Measurements from ENCODE around the gene MAPK14. TPM values are rescaled to one million over a fixed set of nuclear protein-coding genes. Genes with fewer than 3 reads are reported as not detected.

Gene MAPK14
- total RNA-seq, 1 donor from 2014 or later, result 73.2 TPM

GRCh38 chr6:36089048-36089447 lies 61.4 kb downstream of the MAPK14 start:
- H3K27ac Mint-ChIP-seq (ENCODE audit: unreplicated experiment), result no peak overlapping the region
- TF ChIP-seq CTCF (IDR thresholded peaks at IDR 0.05; ENCODE audit: unreplicated experiment), result no peak
- no peak for DNase-seq (ENCODE audit: low spot score)
- no peak overlapping the region for H3K4me3 Mint-ChIP-seq (ENCODE audit: unreplicated experiment)
- no peaks in the 10 kb centered on the region for H3K9me3 Mint-ChIP-seq (ENCODE audit: unreplicated experiment)
- H3K36me3 Mint-ChIP-seq (ENCODE audit: low read depth, unreplicated experiment), result peaks cover 40% of the 10 kb centered on the region
- H3K27me3 Mint-ChIP-seq (ENCODE audit: unreplicated experiment), result peaks cover 3% of the 10 kb centered on the region
- H3K4me1 Mint-ChIP-seq (ENCODE audit: unreplicated experiment), result no peaks in the 10 kb centered on the region

- Mint-ChIP-seq H3K4me1 (ENCODE audit: unreplicated experiment) (peaks cover 5% of the 10 kb centered on the region), H3K4me3 (ENCODE audit: unreplicated experiment) (no peak overlapping the region), H3K9me3 (ENCODE audit: unreplicated experiment) (no peaks in the 10 kb centered on the region), H3K27ac (ENCODE audit: unreplicated experiment) (no peak overlapping the region), H3K36me3 (ENCODE audit: low read depth, unreplicated experiment) (peaks cover 19% of the 10 kb centered on the region), H3K27me3 (ENCODE audit: unreplicated experiment) (no peaks in the 10 kb centered on the region)
- no peak for TF ChIP-seq CTCF (IDR thresholded peaks at IDR 0.05; ENCODE audit: unreplicated experiment)
- DNase-seq (ENCODE audit: low spot score), result no peak
Measured at GRCh38 chr6:36094238-36094637, 66.6 kb downstream of the MAPK14 start.

GRCh38 chr6:36094753-36095496 lies 67.3 kb downstream of the MAPK14 start:
- TF ChIP-seq CTCF (IDR thresholded peaks at IDR 0.05; ENCODE audit: unreplicated experiment), result peak; percentile 92
- H3K4me3 Mint-ChIP-seq (ENCODE audit: unreplicated experiment), result no peak overlapping the region
- peaks cover 12% of the 10 kb centered on the region for H3K4me1 Mint-ChIP-seq (ENCODE audit: unreplicated experiment)
- H3K27ac Mint-ChIP-seq (ENCODE audit: unreplicated experiment), result no peak overlapping the region
- DNase-seq (ENCODE audit: low spot score), result peak; percentile 79
- H3K36me3 Mint-ChIP-seq (ENCODE audit: low read depth, unreplicated experiment), result peaks cover 18% of the 10 kb centered on the region
- no peaks in the 10 kb centered on the region for H3K9me3 Mint-ChIP-seq (ENCODE audit: unreplicated experiment)
- H3K27me3 Mint-ChIP-seq (ENCODE audit: unreplicated experiment), result no peaks in the 10 kb centered on the region

GRCh38 chr6:36095497-36096391 lies 68.1 kb downstream of the MAPK14 start:
- no peak for DNase-seq (ENCODE audit: low spot score)
- H3K27me3 Mint-ChIP-seq (ENCODE audit: unreplicated experiment), result no peaks in the 10 kb centered on the region
- peak; percentile 37 for TF ChIP-seq CTCF (IDR thresholded peaks at IDR 0.05; ENCODE audit: unreplicated experiment)
- H3K27ac Mint-ChIP-seq (ENCODE audit: unreplicated experiment), result no peak overlapping the region
- H3K4me3 Mint-ChIP-seq (ENCODE audit: unreplicated experiment), result no peak overlapping the region
- no peaks in the 10 kb centered on the region for H3K9me3 Mint-ChIP-seq (ENCODE audit: unreplicated experiment)
- H3K4me1 Mint-ChIP-seq (ENCODE audit: unreplicated experiment), result peaks cover 14% of the 10 kb centered on the region
- H3K36me3 Mint-ChIP-seq (ENCODE audit: low read depth, unreplicated experiment), result peaks cover 18% of the 10 kb centered on the region
